ENCODE data around the gene SLC43A1.
A peak's percentile ranks its signal among the peaks of the same experiment; 100 is the strongest.

The SLC43A1 gene

DNA sequence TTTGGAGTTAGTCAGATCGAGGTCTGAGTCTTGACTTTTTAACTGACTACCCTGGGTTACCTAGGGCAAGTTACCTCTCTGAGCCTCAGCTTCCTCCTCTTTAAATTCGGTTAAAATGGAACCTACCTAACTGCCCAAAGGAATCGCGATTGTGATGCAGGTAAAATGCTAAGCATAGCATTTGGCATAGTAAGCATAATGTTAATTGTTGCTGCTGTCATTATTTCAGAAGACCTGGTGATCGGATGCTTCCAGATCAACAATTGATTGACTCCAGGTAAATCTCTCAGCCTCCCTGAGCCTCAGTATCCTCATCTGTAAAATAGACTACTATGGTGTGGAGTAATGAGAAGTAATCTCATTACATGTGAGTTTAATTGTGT is 550 bp upstream of the SLC43A1 start:
- H3K4me2 ChIP-seq (ENCODE audit: low read length) = peak overlapping the region; percentile 73
- no peaks in the 10 kb centered on the region for H4K20me1 ChIP-seq (ENCODE audit: control insufficient read depth, insufficient read depth, low read depth, low read length)
- TF ChIP-seq, protein P1, sequence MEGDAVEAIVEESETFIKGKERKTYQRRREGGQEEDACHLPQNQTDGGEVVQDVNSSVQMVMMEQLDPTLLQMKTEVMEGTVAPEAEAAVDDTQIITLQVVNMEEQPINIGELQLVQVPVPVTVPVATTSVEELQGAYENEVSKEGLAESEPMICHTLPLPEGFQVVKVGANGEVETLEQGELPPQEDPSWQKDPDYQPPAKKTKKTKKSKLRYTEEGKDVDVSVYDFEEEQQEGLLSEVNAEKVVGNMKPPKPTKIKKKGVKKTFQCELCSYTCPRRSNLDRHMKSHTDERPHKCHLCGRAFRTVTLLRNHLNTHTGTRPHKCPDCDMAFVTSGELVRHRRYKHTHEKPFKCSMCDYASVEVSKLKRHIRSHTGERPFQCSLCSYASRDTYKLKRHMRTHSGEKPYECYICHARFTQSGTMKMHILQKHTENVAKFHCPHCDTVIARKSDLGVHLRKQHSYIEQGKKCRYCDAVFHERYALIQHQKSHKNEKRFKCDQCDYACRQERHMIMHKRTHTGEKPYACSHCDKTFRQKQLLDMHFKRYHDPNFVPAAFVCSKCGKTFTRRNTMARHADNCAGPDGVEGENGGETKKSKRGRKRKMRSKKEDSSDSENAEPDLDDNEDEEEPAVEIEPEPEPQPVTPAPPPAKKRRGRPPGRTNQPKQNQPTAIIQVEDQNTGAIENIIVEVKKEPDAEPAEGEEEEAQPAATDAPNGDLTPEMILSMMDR (IDR thresholded peaks at IDR 0.05; ENCODE audit: low read depth, low read length, poor library complexity, severe bottlenecking) = no peak
- TF ChIP-seq EZH2phosphoT487 (IDR thresholded peaks at IDR 0.05; ENCODE audit: borderline replicate concordance, low read length) = no peak
- H3K27ac ChIP-seq (ENCODE audit: low read depth, low read length) = peak overlapping the region; percentile 68; the same call in 1 of the 2 replicates
- H3F3A ChIP-seq (ENCODE audit: control insufficient read depth, insufficient read depth) = peaks cover 6% of the 10 kb centered on the region; the same call in 1 of the 2 replicates
- H3K79me2 ChIP-seq (ENCODE audit: control insufficient read depth, low read length) = peaks cover 38% of the 10 kb centered on the region
- no peaks in the 10 kb centered on the region for H3K27me3 ChIP-seq (ENCODE audit: control insufficient read depth, low read length)
- H3K4me3 ChIP-seq (ENCODE audit: low read length) = peak overlapping the region; percentile 79
- peaks cover 42% of the 10 kb centered on the region for H3K4me1 ChIP-seq (ENCODE audit: control insufficient read depth, low read length)
- peaks cover 14% of the 10 kb centered on the region for H3K36me3 ChIP-seq (ENCODE audit: control insufficient read depth, low read length)
- H3K9me2 ChIP-seq (replicated peaks; ENCODE audit: control insufficient read depth, low read length) = no peaks in the 10 kb centered on the region
- H3K9me3 ChIP-seq (ENCODE audit: control insufficient read depth, insufficient read depth, low read length) = no peaks in the 10 kb centered on the region

- peaks cover 6% of the 10 kb centered on the region; the same call in 1 of the 2 replicates for H3F3A ChIP-seq (ENCODE audit: control insufficient read depth, insufficient read depth)
- peaks cover 14% of the 10 kb centered on the region for H3K36me3 ChIP-seq (ENCODE audit: control insufficient read depth, low read length)
- no peaks in the 10 kb centered on the region for H3K27me3 ChIP-seq (ENCODE audit: control insufficient read depth, low read length)
- H3K4me3 ChIP-seq (ENCODE audit: low read length) = peak overlapping the region; percentile 79
- peaks cover 40% of the 10 kb centered on the region for H3K79me2 ChIP-seq (ENCODE audit: control insufficient read depth, low read length)
- peak overlapping the region; percentile 73 for H3K4me2 ChIP-seq (ENCODE audit: low read length)
- no peaks in the 10 kb centered on the region for H4K20me1 ChIP-seq (ENCODE audit: control insufficient read depth, insufficient read depth, low read depth, low read length)
- peaks cover 45% of the 10 kb centered on the region for H3K4me1 ChIP-seq (ENCODE audit: control insufficient read depth, low read length)
- no peaks in the 10 kb centered on the region for H3K9me3 ChIP-seq (ENCODE audit: control insufficient read depth, insufficient read depth, low read length)
- TF ChIP-seq, protein P1 (IDR thresholded peaks at IDR 0.05; ENCODE audit: low read depth, low read length, poor library complexity, severe bottlenecking) = no peak
- TF ChIP-seq EZH2phosphoT487 (IDR thresholded peaks at IDR 0.05; ENCODE audit: borderline replicate concordance, low read length) = no peak
- no peaks in the 10 kb centered on the region for H3K9me2 ChIP-seq (replicated peaks; ENCODE audit: control insufficient read depth, low read length)
- H3K27ac ChIP-seq (ENCODE audit: low read depth, low read length) = peak overlapping the region; percentile 68
These were observed 767 bp downstream of the SLC43A1 start for GRCh38 chr11:57514538-57515331.

GRCh38 chr11:57513911-57514537 is 1.5 kb downstream of the SLC43A1 start:
- peak overlapping the region; percentile 73 for H3K4me2 ChIP-seq (ENCODE audit: low read length)

More at GRCh38 chr11:57513911-57514537, 1.5 kb downstream of the SLC43A1 start:
- Histone ChIP-seq H3K27me3 (ENCODE audit: control insufficient read depth, low read length) (no peaks in the 10 kb centered on the region), H3K79me2 (ENCODE audit: control insufficient read depth, low read length) (peaks cover 40% of the 10 kb centered on the region), H3K4me3 (ENCODE audit: low read length) (peak overlapping the region; percentile 79), H3K36me3 (ENCODE audit: control insufficient read depth, low read length) (peaks cover 14% of the 10 kb centered on the region), H3K9me2 (replicated peaks; ENCODE audit: control insufficient read depth, low read length) (no peaks in the 10 kb centered on the region), H3K27ac (ENCODE audit: low read depth, low read length) (peak overlapping the region; percentile 68), H4K20me1 (ENCODE audit: control insufficient read depth, insufficient read depth, low read depth, low read length) (no peaks in the 10 kb centered on the region), H3K4me1 (ENCODE audit: control insufficient read depth, low read length) (peaks cover 47% of the 10 kb centered on the region), H3K9me3 (ENCODE audit: control insufficient read depth, insufficient read depth, low read length) (no peaks in the 10 kb centered on the region), H3F3A (ENCODE audit: control insufficient read depth, insufficient read depth) (peaks cover 6% of the 10 kb centered on the region; the same call in 1 of the 2 replicates)
- no peak for TF ChIP-seq EZH2phosphoT487 (IDR thresholded peaks at IDR 0.05; ENCODE audit: borderline replicate concordance, low read length)
- TF ChIP-seq, protein P1 (IDR thresholded peaks at IDR 0.05; ENCODE audit: low read depth, low read length, poor library complexity, severe bottlenecking) = no peak
